DND-41 (cell line): Measurements from ENCODE around the gene CRYL1.

Experiments used
- EZH2 ChIP-seq: IDR thresholded peaks from 3 replicates; pipeline ENCODE4 v1.6.1; 2012; ENCODE audit warnings: borderline replicate concordance, low read depth, mild to moderate bottlenecking, moderate library complexity, low read length, inconsistent platforms; ENCODE audit not compliant: severe bottlenecking
- TF ChIP-seq, protein P1 (sequence below): IDR thresholded peaks from 2 replicates; pipeline ENCODE4 v1.5.1; 2012; ENCODE audit warnings: borderline replicate concordance, low read length, moderate library complexity, mild to moderate bottlenecking; ENCODE audit not compliant: poor library complexity, severe bottlenecking; ENCODE audit errors: extremely low read depth

DNA sequence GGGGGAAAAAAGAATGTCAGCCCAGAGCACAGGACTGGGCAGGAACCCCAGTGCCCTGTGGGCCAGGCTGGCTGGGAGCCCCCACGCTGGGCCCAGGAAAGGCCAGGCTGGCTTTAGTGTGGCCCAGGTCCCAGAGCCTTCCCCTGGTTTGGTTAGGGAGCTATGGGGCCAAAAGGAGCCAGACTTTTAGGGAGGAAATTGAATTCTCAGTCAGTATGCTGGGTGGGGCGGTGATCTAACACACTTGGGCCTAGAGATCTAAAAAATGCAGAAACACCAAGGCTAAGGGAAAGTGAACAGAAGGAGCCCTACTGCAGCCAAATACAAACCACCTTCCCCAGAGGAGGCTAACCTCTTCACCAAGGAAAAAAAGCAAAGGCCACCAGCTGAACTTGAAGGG lies 137.5 kb downstream of the CRYL1 start:
- TF ChIP-seq, protein P1, sequence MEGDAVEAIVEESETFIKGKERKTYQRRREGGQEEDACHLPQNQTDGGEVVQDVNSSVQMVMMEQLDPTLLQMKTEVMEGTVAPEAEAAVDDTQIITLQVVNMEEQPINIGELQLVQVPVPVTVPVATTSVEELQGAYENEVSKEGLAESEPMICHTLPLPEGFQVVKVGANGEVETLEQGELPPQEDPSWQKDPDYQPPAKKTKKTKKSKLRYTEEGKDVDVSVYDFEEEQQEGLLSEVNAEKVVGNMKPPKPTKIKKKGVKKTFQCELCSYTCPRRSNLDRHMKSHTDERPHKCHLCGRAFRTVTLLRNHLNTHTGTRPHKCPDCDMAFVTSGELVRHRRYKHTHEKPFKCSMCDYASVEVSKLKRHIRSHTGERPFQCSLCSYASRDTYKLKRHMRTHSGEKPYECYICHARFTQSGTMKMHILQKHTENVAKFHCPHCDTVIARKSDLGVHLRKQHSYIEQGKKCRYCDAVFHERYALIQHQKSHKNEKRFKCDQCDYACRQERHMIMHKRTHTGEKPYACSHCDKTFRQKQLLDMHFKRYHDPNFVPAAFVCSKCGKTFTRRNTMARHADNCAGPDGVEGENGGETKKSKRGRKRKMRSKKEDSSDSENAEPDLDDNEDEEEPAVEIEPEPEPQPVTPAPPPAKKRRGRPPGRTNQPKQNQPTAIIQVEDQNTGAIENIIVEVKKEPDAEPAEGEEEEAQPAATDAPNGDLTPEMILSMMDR = no peak
- no peak for TF ChIP-seq EZH2
